AG10803 (cell line): ENCODE measurements around the gene CHAF1A.

Experiments used
- DNase-seq: peaks from one replicate; pipeline ENCODE4 v3.0.0; 2010; ENCODE audit warnings: low read depth
- H3K4me3 ChIP-seq: 2 replicates; pipeline ENCODE4 v1.5.1; 2011; ENCODE audit warnings: mild to moderate bottlenecking, low read length, control low read depth
- CTCF ChIP-seq: conservative IDR thresholded peaks from 2 replicates; pipeline ENCODE4 v1.5.1; 2011; ENCODE audit warnings: mild to moderate bottlenecking, low read length, control low read depth, inconsistent platforms

The CHAF1A gene

GRCh38 chr19:4455719-4456475 is 53.5 kb downstream of the CHAF1A start:
- peak; percentile 1; the same call in 1 of the 2 replicates for TF ChIP-seq CTCF
- H3K4me3 ChIP-seq, result peak overlapping the region; percentile 93
- DNase-seq, result peak; percentile 57

GRCh38 chr19:4456476-4456842 is 54.0 kb downstream of the CHAF1A start:
- DNase-seq, result peak; percentile 74
- no peak for TF ChIP-seq CTCF
- peak overlapping the region; percentile 93 for H3K4me3 ChIP-seq

DNA sequence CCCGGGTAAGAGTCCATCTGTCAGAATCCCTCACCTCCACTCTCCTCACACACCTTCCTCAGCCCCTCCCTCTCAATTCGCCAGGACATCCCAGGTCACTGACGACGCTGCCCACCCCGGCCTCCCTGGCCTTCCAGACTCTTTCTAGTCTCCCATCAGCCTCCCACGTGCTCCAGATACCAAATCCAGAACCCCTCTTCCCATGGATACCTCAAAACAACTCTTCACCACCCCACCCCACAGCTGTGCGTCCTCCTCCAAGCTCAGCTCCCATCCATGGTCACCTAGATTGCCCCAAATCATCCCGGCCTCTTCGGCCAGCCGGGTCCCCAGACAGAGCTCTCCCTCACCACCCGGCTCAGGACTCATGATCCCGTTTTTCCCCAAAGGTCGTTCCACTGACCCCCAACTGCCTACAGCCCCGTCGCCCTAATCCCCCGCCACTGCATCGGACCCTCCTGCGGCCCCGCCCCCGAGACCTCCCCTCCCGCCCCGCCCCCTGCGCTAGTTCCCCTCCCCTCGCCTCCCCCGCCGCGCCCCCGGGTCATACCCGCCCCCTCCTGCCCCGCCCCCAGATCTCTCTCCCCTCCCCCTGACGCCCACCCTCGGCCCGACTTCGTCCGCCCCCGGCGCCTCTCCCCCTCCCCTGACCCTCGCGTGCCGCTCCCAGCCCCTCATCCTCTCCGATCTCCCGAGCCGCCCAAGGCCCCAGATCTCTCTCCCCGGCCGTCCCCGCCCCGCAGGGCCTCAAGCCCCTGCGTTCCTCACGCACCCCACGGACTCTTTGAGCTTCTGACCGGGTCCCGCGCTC is 54.6 kb downstream of the CHAF1A start:
- TF ChIP-seq CTCF, result no peak
- peak overlapping the region; percentile 93 for H3K4me3 ChIP-seq
- DNase-seq, result peak; percentile 60

- H3K4me3 ChIP-seq, result peak within 1 kb of the TSS; percentile 93
- DNase-seq, result peak; percentile 100
- no peak for TF ChIP-seq CTCF
Measured at GRCh38 chr19:4457654-4458395, 55.4 kb downstream of the CHAF1A start, which contains the start of gene UBXN6. UBXN6 (minus strand) TSS chr19:4457794; CDS start chr19:4457697, 97 bp downstream.

GRCh38 chr19:4464815-4465581 is 62.6 kb downstream of the CHAF1A start:
- no peak overlapping the region for H3K4me3 ChIP-seq
- no peak for DNase-seq
- TF ChIP-seq CTCF, result no peak

- no peak for TF ChIP-seq CTCF
- H3K4me3 ChIP-seq, result no peak overlapping the region
- DNase-seq, result no peak
Measured at GRCh38 chr19:4467835-4468234, 65.4 kb downstream of the CHAF1A start.
